SKM-1 (cell line): ENCODE data around the gene TMEM116.
"Not testable (repeated sequence)": the region's sequence is repeated elsewhere in the genome, so short reads cannot be mapped to it uniquely, and the experiment has no call there.

Experiments
- DNase-seq: peaks from one replicate; lab custom pipeline; 2025; ENCODE audit not compliant: unreplicated experiment; lab: John Stamatoyannopoulos, UW

TMEM116 gene

DNA sequence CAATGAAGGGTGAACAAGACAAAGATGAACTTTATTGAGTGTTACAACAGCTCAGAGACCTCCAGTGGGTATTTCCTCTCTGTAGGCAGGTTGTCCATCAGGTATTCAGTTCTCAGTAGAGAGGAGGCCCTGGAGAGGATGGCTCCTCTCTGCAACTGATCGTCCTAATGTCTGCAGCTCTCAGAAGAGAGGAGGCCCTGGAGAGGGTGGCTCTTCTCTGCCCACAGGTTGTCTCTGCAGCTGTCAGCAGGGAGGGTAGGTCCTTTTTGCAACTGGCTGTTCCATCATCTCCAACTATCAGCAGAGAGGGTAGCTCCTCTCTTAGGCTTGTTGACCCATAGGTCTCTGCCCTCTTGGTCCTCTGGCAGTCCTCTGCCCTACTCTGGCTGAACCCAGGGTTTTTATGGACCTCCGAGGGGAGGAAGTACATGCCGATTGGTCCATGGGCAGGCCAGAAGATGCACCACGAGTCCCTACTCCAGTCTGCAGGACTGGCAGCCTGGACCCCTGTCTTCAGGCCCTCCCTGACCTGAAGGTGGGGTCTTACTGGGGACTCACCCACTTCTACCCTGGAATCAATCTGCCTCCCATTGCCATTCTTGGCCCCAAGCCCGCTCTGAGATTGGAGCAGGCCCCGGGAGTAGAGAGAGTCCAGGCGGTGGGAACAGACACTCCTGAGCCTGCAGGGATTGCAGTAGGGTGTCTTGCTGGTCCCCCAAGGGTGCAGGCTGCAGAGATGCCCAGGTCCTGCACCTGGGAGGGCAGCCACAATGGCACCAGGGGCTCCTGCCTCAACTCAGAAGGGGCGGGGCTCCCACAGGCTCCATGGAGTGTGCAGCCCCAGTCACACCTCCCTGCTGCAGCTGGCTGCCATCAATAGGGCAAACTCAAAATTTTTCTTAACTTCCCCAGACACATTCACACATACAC, 2.3 kb downstream of the TMEM116 start:
- no peak for DNase-seq

DNA sequence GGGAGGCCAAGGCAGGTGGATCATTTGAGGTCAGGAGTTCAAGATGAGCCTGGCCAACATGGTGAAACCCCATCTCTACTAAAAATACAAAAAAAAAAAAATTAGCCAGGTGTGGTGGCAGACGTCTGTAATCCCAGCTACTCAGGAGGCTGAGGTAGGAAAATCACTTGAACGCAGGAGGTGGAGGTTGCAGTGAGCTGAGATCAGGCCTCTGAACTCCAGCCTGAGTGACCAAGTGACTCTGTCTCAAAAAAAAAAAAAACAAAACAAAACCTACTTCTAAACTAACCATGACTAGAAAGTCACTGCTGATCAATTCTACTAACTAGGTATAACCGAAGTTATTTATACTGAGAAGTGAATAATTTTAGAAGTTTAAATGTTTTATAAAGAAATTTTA, 3.4 kb downstream of the TMEM116 start:
- not testable (repeated sequence) for DNase-seq

DNA sequence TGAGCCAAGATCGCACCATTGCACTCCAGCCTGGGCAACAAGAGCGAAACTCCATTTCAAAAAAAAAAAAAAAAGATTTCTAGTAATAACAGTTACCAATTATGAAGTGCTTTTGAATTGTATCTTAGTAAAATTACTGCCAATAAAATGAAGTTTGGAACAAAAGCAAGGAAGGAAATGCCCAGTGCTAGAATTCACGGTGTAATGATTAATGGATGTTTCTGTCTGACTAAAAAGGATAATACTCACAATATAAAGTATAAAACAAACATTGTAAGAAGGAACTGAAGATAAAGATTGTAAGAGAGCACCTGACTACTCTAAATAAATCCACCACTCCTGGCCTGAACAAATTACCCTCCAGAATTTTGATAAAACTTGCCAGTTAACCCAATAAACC, 4.0 kb downstream of the TMEM116 start:
- no peak for DNase-seq

DNA sequence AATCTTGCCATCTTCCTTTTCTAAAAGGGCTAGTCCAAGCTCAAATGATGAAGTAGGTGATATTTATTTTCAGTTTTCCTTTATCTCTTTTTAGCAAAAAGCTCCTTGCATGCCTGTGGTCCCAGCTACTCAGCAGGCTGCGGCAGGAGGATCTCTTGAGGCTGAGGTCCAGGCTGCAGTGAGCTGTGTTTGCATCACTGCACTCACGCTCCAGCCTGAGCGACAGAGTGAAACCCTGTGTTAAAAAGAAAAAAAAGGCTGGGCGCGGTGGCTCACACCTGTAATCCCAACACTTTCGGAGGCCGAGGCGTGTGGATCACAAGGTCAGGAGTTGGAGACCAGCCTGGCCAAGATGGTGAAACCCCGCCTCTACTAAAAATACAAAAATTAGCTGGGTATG, 5.0 kb downstream of the TMEM116 start:
- no peak for DNase-seq

DNA sequence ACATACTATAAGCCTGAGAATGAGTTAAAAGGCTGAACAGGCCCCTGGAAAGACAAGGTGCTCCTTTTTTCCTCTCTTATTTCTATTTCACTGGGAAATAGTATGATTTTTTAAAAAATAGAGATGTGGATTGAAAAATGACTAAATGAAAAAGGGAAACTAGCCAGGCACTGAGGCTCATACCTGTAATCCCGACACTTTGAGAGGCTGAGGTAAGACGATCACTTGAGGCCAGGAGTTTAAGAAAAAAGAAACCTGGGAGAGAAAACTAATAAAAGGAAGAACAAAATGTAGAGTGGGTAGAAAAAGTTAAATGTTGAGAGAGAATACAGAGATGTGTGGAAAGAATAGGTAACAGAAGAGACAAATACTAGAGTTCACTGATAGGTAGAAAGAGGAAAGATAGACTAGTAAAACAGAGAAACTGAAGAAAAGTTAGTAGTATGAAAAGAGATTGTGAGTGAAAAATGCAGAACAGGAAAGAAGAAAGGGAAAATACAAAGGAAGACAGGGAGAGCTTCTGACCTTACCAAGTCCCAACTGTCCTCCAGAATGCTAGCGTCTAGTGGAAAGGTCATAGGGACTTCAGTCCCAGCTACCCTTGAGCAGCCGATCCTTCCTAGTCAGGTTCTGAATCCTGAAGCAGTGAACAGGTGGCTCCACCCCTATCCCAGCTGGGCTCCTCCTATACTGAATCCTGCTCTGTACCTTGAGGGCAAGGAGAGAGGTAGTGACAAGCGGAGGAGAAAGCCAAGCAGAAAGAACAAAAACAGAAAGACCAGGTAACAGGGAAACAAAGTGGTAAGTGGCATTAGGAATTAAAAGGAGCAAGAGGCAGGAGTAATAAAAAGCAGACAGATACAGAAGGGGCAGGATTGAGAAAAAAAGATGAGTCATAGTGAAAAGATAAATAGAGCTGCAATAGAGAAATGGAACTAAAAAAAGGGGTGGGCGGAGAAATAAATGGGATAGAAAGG, 7.3 kb downstream of the TMEM116 start:
- no peak for DNase-seq

DNA sequence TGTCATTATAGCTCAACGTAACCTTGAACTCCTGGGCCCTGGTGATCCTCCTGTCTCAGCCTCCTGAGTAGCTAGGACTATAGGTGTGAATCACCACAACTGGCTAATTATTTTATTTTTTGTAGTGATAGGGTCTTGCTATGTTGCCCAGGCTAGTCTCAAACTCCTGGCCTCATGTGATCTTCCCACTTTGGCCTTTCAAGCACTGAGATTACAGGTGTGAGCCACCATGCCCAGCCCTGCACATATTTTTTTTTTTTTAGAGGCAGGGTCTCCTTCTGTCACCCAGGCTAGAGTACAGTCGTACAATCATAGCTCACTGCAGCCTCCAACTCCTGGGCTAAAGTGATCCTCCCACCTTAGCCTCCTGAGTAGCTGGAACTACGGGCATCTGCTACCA, 8.9 kb downstream of the TMEM116 start:
- no peak for DNase-seq

DNA sequence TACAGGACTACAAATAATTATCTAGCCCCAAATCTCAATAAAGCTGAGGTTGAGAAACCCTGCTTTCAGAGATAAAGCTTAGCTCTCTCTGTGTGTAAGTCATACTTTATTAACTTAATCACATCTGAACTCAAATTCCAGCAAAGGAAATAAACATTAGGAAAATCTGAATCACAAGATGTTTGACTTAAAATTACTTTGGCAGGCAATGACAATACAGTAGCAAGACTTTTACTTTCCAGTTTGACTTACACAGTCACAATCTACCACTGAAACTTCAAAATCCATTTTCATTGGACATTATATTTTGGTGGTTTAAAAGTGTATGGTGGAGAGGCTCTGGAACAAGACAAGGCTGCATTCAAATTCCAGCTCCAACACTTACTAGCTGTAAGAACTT, 11.4 kb downstream of the TMEM116 start:
- no peak for DNase-seq

DNA sequence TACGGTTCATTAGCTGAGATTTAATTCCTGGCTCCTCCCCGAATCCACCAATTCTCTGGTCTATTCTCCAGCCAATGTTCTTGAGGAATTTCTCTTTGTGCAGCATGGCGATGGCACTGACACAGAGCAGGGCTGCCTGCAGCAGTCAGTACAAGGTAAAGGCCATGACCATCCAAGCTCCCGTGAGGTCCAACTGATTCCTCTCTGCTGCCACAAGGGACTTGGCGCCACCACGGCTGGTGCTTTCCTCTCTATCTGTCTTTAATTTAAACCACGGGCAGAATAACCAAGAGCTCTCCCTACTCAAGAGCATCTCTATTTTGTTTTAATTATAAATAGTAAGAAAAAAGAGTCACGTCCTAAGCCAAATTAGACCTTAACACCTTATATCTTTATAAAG, 12.1 kb downstream of the TMEM116 start:
- DNase-seq: no peak

DNA sequence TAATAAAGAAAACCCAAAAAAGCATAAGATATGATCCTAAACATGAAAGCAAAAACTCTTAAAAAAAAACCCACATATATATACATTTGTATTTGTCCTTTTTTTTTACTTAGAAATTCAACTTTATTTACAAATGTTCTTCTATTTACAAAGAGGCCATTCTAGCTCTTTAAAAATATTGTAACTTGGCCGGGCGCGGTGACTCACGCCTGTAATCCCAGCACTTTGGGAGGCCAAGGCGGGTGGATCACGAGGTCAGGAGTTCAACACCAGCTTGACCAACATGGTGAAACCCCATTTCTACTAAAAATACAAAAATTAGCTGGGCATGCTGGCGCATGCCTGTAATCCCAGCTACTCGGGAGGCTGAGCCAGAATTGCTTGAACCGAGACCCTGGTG, 13.8 kb downstream of the TMEM116 start:
- DNase-seq: not testable (repeated sequence)

DNA sequence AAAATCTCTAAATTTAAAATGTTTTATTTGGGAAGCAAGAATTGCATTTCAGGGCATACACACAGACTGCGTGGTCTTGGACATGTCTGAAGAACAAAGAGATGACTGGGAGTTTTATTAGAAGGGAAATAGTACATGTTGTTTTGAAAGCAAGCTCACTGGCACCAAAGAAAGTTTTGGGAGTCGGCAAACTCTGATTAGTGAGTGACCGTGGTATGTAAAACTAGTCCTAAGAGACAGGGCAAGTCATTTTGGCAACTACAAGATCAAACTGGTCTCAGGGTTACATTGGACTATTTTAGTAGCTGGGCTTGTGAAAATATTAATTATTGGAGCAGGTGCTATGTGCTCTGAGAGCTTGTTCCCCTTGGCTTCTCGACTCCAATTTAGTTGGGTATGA, 14.9 kb downstream of the TMEM116 start:
- DNase-seq: no peak

DNA sequence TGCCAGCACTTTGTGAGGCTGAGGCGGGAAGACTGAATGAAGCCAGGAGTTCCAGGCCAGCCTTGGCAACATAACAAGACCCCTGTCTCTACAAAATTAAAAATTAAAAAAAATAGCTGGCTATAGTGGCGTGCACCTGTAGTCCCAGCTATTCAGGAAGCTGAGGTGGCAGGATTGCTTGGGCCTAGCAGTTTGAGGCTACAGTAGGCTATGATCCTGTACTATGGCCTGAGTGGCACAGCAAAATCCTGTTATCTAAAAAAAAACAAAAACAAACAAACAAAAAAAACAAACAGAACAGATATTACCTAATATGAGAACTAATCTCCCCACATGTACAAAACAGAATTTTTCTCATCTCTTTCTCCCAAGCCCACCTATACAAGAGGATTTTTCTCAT, 15.7 kb downstream of the TMEM116 start:
- DNase-seq: no peak

DNA sequence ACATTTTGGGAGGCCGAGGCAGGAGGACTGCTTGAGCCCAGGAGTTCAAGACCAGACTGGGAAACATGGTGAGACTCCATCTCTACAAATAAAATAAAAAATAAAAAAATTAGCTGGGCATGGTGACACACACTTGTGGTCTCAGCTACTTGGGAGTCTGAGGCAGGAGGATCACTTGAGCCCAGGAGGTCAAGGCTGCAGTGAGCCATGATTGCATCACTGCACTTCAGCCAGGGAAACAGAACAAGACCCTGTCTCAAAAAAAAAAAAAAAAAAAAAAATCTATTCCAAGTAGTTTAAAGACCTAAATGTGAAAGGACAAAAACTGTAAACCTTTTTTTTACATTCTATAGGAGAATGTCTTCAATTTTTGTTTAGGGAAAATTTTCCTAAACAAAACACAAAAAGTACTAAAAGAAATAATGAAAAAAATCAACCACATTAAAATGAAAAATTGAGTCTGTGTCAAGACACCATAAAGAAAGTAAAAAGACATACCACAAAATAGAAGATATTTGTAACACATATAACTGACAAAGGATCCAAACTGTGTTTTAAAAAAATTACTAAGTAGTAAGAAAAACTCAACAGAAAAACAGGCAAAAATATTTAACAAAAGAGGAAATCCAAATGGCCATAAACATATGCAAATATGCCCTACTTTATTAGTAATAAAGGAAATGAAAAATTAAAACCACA, 17.0 kb downstream of the TMEM116 start:
- no peak for DNase-seq

DNA sequence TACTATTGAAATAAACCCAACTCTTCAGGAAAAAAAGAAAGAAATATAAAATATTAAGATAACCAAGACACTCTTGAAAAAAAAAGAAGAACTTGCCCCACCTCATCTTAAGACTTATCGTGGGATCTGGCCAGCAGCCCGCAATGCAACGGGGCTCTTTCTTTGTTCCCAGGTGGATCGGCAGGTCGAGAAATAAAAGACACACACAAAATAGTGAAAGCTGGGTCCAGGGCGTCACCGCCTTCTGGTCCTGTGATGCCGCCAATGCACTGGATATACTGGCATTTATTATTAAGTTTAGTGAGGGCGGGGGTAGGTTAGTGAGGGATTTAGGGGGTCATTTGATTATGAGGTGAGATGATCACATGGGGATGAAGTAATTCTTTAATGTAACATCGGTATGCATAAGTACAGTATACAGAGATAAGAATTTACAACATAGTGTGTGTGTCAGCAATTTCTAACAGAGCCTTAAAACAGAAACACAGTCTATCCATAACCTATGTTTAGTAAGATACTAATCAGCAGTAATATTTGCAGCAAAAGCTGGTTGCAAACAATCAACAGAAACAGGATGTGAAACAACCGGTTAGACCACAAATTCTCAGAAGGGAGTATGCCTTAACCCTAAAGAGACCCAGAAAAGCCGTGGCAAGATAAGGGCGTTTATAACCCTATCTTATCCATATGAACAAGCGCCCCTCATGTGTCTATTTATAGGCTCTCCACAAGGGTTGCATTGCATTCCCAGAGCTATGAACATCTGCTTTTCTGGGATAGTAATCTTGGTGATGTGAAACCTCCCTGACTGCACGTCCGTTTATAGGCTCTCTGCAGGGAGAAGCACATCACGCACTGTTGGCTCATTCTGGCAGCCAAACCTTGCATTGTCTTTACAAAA, 18.5 kb downstream of the TMEM116 start:
- not testable (repeated sequence) for DNase-seq

DNA sequence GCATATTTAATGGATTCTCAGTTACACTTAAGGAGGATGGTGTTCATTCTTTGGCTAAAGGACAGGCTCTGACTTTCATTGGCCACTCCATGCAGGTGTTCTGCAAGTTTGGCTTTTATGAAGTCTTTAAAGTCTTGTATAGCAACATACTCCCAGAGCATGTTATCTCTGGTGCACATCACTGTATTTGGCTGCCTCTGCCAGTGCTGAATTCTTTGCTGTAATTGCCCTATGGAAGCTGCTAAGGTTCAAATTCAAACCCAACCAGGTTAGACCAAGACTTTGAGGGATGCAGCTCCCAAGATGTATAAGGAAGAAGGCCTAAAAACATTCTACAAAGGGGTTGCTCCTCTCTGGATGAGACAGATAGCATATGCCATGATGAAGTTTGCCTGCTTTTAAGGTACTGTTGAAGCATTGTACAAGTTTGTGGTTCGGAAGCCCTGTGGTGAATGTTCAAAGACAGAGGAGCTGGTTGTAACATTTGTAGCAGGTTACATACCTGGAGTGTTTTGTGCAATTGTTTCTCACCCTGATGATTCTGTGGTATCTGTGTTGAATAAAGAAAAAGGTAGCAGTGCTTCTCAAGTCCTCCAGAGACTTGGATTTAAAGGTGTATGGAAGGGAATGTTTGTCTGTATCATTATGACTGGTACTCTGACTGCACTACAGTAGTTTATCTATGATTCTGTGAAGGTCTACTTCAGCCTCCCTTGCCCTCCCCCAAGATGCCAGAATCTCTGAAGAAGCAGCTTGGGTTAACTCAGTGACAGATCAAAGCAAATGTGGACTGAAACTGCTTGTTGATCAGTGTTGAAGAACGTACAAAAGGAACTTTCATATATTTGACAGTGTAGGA, 19.4 kb downstream of the TMEM116 start:
- no peak for DNase-seq

DNA sequence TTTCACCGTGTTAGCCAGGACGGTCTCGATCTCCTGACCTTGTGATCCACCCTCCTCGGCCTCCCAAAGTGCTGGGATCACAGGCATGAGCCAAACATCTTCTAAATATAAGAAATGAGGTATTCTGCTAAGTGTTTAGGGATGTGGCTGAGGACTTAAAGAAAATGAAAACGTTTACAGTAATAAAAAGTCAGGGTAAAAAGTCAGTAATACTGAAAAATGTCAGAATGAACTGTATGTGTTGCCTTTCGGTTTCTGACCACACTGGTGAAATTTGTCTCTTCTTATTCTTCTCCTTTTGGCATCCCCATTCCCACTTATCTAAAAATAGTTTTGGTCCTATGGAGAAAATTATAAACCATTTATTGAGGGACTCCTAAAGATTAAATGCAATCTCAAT, 20.5 kb downstream of the TMEM116 start:
- no peak for DNase-seq

DNA sequence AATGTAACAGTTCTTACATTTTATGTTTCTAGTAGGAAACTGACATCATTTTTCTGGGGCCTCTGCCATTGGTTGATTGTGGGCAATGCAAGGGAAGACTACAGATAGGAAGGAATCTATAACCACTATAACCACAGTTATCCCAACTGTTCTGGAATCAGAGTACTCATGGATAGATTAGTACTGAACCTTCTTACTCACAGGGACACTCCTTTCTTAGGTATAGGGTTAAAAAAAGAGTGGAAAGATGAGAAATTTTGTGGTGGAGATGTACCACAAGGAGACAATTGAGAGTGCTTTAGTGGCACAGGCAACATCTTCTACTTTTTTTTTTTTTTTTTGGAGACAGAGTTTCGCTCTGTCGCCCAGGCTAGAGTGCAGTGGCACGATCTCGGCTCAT, 21.0 kb downstream of the TMEM116 start:
- DNase-seq: no peak

DNA sequence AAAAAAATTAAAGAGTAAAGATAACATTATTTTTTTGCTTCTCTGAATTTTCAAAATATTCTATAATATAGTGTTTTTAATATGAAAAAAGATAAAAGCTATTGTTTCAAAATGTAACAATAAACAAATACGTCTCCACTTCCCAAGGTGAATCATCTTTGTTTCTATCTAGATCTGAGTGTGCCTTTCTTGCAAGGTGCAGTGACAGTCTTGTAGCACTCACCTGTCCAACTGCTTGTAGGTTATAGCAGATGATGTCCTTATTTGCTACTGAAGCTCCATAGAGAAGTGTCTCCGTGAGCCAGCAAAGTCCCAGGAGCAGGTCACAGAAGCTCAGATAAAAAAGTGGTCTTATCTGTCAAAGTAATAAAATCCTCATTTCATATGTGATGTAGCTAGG, 21.4 kb downstream of the TMEM116 start:
- no peak for DNase-seq

DNA sequence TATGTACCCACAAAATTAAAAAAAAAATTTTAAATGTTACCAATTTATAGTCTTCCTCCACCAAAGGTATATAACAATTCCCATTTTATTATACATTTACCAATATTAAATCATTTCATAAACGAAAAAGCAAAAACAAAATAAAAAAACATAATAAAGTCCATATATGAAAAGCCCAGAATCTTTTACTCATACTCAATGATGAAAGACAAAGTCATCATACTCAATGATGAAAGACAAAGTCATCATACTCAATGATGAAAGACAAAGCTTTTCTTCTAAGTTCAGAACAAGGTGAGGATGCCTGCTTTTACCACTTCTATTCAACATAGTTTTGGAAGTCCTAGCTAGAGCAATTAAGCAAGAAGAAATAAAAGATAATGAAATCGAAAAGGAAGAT, 28.1 kb downstream of the TMEM116 start:
- DNase-seq: no peak

DNA sequence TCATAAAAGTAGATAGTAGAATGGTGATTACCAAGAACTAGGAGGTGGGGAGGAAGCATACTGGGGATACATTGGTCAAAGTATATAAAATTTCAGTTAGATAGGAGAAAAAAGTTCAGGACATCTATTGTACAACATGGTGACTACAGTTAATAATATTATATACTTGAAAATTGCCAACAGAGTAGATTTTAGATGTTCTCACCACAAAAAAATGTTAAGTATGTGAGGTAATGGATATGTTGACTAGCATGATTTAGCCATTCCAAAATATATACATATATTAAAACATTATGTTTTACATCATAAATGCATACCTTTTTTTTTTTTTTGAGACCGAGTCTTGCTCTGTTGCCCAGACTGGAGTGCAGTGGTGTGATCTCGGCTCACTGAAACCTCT, 31.0 kb downstream of the TMEM116 start:
- no peak for DNase-seq
